BJ (cell line): ENCODE results near the gene ZC3H12A. TPM values are rescaled to one million over a fixed set of nuclear protein-coding genes. Genes with fewer than 3 reads are reported as not detected.
A peak's percentile ranks its signal among the peaks of the same experiment; 100 is the strongest.

ENCODE experiments used
- CTCF ChIA-PET: fragments of 350-600 bp; formaldehyde crosslinking; extraction: SDS; loops from one replicate; lab custom pipeline; 2021; ENCODE audit warnings: antibody characterized with exemption, inconsistent platforms; lab: Yijun Ruan, JAX
- POLR2A ChIA-PET: fragments of 300-600 bp; sonication (Branson Sonifier 250); formaldehyde crosslinking; extraction: SDS; loops from one replicate; lab custom pipeline; 2021; ENCODE audit warnings: antibody characterized with exemption; lab: Charles Lee
- DNase-seq: peaks from one replicate; pipeline ENCODE4 v3.0.0-alpha.2; 2011; ENCODE audit warnings: low read depth
- H3K27me3 ChIP-seq: 2 replicates; pipeline ENCODE4 v1.6.0; 2011; ENCODE audit warnings: low read length; ENCODE audit not compliant: control insufficient read depth, insufficient read depth
- H3K36me3 ChIP-seq: 2 replicates; pipeline ENCODE4 v1.5.1; 2011; ENCODE audit warnings: low read length; ENCODE audit not compliant: control insufficient read depth, insufficient read depth
- H3K4me3 ChIP-seq: 2 replicates; pipeline ENCODE4 v1.5.1; 2011; ENCODE audit warnings: low read depth, mild to moderate bottlenecking, control low read depth, low read length
- CTCF ChIP-seq: IDR thresholded peaks from 2 replicates; pipeline ENCODE4 v1.5.1; 2011; ENCODE audit warnings: low read depth, mild to moderate bottlenecking, control low read depth, inconsistent platforms, low read length, moderate library complexity; ENCODE audit not compliant: insufficient read depth
- polyA plus RNA-seq: library from polyadenylated mRNA; depleted of rRNA; stranded (reverse); fragments of >200 nt; gene quantifications from 2 replicates; pipeline ENCODE4 v1.2.3, GENCODE V29; 2011

Gene ZC3H12A
- polyA plus RNA-seq, 1 experiment: 8.9 TPM

- DNase-seq: no peak
- H3K4me3 ChIP-seq: no peak overlapping the region
- H3K36me3 ChIP-seq: peaks cover 8% of the 10 kb centered on the region
- ChIA-PET CTCF (interaction anchor here (0.7 to 2.1 kb wide), 4 partner anchors 12 to 34 kb away, joined by 3 to 12 read pairs (median 4); no protein-coding TSS in a partner anchor), POLR2A (interaction anchor here (0.6 kb wide), 1 partner anchor 1515 kb away, joined by 10 read pairs; no protein-coding TSS in a partner anchor)
- no peaks in the 10 kb centered on the region for H3K27me3 ChIP-seq
- no peak for TF ChIP-seq CTCF
Measured at GRCh38 chr1:37506740-37507139, 32.4 kb downstream of the ZC3H12A start.

DNA sequence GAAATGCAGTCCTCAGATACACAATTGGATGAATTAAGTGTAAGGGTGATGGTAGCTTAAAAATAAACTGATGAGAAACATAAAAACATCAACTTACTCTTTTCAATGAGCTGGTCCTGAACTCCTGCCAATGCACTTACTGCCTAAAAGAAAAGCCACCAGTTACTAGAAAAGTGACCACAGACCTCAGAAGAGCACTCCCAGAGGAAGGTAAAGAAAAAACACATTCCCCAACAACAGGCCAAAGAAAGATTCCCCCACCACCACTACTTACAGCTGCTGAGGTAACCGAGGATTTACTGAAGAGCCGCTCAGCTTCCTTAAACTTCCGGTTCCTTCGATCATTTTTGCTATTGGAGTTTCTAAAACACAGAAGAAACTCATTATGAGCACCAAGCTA lies 34.8 kb downstream of the ZC3H12A start:
- Histone ChIP-seq H3K27me3 (no peaks in the 10 kb centered on the region), H3K4me3 (no peak overlapping the region), H3K36me3 (peaks cover 10% of the 10 kb centered on the region)
- POLR2A ChIA-PET: no interaction called here
- 0 out of 2 replicates have a peak, but pooled peaks have one; percentile 26 for TF ChIP-seq CTCF
- DNase-seq: no peak
- CTCF ChIA-PET: interaction anchor here (1.2 to 3.0 kb wide), 7 partner anchors 10 to 173 kb away, joined by 3 to 17 read pairs (median 4); no protein-coding TSS in a partner anchor

DNA sequence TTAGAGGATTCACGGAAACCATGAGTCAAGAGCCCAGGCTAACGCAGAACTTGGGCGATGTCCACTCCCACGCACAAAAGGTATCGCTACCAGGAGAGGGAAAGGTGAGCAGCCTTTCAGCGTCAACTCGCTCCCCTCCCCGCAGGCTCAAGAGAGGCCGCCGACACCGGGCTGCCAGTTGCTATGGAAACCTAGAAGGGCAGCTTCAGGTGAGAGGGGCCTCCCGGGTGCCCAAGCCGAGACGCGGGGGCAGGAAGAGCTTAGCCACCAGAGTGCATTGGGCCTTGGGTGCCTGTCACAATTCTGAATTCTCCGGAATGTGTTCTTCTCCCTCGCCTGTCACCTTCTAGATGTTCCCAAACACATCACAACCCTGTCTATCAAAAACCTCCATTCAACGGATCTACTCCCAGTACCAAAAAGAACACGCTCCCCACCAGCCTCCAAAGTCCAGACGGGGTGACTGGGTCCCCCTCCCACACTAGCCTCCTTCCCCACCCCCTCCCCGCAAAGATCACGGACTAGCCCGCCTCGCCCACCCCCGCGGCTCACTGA lies 39.5 kb downstream of the ZC3H12A start:
- H3K4me3 ChIP-seq: peak overlapping the region; percentile 82
- peaks cover 5% of the 10 kb centered on the region; the same call in 1 of the 2 replicates for H3K36me3 ChIP-seq
- H3K27me3 ChIP-seq: no peaks in the 10 kb centered on the region
- ChIA-PET POLR2A (no interaction called here), CTCF (interaction anchor here (0.6 to 4.8 kb wide), 22 partner anchors 8 to 819 kb away, joined by 3 to 35 read pairs (median 5); partner anchors contain the start of genes CDCA8, DNALI1 and SNIP1)
- TF ChIP-seq CTCF: no peak
- no peak for DNase-seq

DNA sequence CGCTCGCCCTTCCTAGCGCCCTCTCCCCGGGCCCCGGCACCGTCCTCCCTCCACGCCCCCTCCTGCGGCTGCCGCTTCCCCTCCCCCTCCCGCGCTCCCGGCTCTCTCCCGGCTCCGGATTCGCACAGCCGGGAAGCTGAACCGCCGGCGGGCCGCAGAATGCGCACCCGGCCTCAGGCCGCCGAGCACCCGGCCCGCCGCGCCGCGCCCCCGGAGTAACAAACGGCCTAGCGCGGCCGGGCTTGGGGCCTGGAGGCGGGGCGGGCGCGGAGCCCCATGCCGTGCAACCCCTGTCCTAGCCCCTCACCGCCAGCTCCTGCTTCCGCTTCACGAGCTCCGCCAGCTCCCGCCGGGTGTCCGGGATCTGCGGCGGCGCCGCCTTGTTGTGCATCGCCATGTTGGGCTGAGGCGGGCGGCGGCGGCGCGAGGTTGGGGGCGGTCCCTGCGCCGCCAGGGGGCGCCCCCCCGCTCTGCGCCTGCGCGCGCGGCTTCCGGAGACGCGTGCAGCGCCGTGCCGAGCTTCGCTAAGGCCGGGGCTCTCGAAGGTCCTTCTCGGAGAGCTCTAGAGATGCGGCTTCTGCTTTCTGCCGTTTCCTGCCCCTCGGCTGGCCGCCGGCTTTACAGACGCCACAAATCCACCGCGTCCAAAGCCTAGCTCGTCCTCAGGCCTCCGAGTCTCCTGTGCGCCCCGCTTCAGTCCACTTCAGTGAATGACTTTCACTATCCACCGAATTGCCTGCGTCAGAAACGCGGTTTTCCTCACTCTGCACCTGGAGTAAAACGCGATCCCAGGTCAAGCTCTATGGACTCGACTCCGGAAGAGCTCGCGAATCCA lies 40.2 kb downstream of the ZC3H12A start, which contains the start of gene MEAF6:
MEAF6 (minus strand) TSS at position 417 of the 835 bp plus-strand sequence; CDS start at position 397, 20 bp downstream.
- no peak for DNase-seq
- H3K27me3 ChIP-seq: no peaks in the 10 kb centered on the region
- peak within 1 kb of the TSS; percentile 82 for H3K4me3 ChIP-seq
- CTCF ChIA-PET: interaction anchor here (0.6 to 4.8 kb wide), 27 partner anchors 9 to 819 kb away, joined by 3 to 35 read pairs (median 5); partner anchors contain the start of genes CDCA8, DNALI1 and SNIP1
- POLR2A ChIA-PET: interaction anchor here (0.6 to 1.2 kb wide), 2 partner anchors 29 to 39 kb away, joined by 5 read pairs; no protein-coding TSS in a partner anchor
- H3K36me3 ChIP-seq: 0 out of 2 replicates have a peak, but pooled peaks cover 1% of the 10 kb centered on the region
- TF ChIP-seq CTCF: no peak
